ENCODE results near the gene C11orf54. TPM values are rescaled to one million over a fixed set of nuclear protein-coding genes. Genes with fewer than 3 reads are reported as not detected.

Gene C11orf54
- total and polyA plus RNA-seq, 10 of the 15 experiments (the other 5 are each of a cell fraction or from before 2014, with no cell fraction given): 15.1 to 32.3 (median 26.8) TPM

GRCh38 chr11:93735627-93736026, 5.8 kb upstream of the C11orf54 start:
- H3K27ac ChIP-seq (ENCODE audit: control insufficient read depth, insufficient read depth): no peak overlapping the region
- ChIA-PET CTCF (interaction anchor here (0.5 to 1.8 kb wide), 3 partner anchors 10 to 785 kb away, joined by 3 to 5 read pairs (median 4); partner anchors contain the start of gene MED17), POLR2A (interaction anchor here (1.0 to 1.4 kb wide), 3 partner anchors 11 to 74 kb away, joined by 3 to 4 read pairs (median 3); partner anchors contain the start of gene CEP295), RAD21 (ENCODE audit: unreplicated experiment) (interaction anchor here (1.1 to 4.5 kb wide), 2 partner anchors 9 to 48 kb away, joined by 4 to 15 read pairs; partner anchors contain the start of gene MED17), SMC1A (ENCODE audit: uncharacterized antibody, unreplicated experiment) (interaction anchor here (0.7 to 7.8 kb wide), 9 partner anchors 9 to 60 kb away, joined by 3 to 74 read pairs (median 4); partner anchors contain the start of gene MED17)
- WGBS (ENCODE audit: insufficient coverage, insufficient replicate concordance, low lambda C conversion rate, missing lambda C conversion rate): 6% methylated on average over 1 of the region's 1 CpG
- peaks cover 9 to 37% of the 10 kb centered on the region in 2 experiments for H3K36me3 ChIP-seq (ENCODE audit: control insufficient read depth in 2 of 2, insufficient read depth in 2 of 2, low read length in 1 of 2)
- intact Hi-C loops (cut with micrococcal nuclease; ENCODE audit: unreplicated experiment) (no loop called here), in situ Hi-C loops (cut with MboI) (no loop called here)
- ATAC-seq: no peak
- H3K27me3 ChIP-seq (replicated peaks in 1 of 2; ENCODE audit: control insufficient read depth in 2 of 2, insufficient read depth in 2 of 2, low read length in 1 of 2): no peaks in the 10 kb centered on the region
- no peak overlapping the region for H3K9ac ChIP-seq (ENCODE audit: control insufficient read depth, insufficient read depth, low read length)
- H4K20me1 ChIP-seq (ENCODE audit: control insufficient read depth, insufficient read depth): no peaks in the 10 kb centered on the region
- no peak for DNase-seq (ENCODE audit: low read depth, low spot score)
- no peak overlapping the region for H2AFZ ChIP-seq (ENCODE audit: control insufficient read depth, low read depth, low read length)
- FAIRE-seq: no peak
- H3K9me3 ChIP-seq (replicated peaks; ENCODE audit: control insufficient read depth, insufficient read depth, low read length): no peaks in the 10 kb centered on the region
- H3K4me3 ChIP-seq: peak overlapping the region; percentile 76
- TF ChIP-seq CREB1 (IDR thresholded peaks at IDR 0.05; ENCODE audit: low read depth) (no peak), EP300 (IDR thresholded peaks at IDR 0.05; ENCODE audit: borderline replicate concordance in 1 of 2, control insufficient read depth in 1 of 2, low read depth in 2 of 2, low read length in 2 of 2) (no peak), POLR2AphosphoS5 (IDR thresholded peaks at IDR 0.05; ENCODE audit: low read length) (0 out of 2 replicates have a peak, but pooled peaks have one; percentile 3), PAX5 (IDR thresholded peaks at IDR 0.05; ENCODE audit: borderline replicate concordance, low read depth, low read length) (no peak), E2F8 (IDR thresholded peaks at IDR 0.05; ENCODE audit: low read depth, partially characterized antibody) (no peak), TCF12 (IDR thresholded peaks at IDR 0.05; ENCODE audit: low read depth, low read length) (no peak)
- TF ChIP-seq, protein P1, sequence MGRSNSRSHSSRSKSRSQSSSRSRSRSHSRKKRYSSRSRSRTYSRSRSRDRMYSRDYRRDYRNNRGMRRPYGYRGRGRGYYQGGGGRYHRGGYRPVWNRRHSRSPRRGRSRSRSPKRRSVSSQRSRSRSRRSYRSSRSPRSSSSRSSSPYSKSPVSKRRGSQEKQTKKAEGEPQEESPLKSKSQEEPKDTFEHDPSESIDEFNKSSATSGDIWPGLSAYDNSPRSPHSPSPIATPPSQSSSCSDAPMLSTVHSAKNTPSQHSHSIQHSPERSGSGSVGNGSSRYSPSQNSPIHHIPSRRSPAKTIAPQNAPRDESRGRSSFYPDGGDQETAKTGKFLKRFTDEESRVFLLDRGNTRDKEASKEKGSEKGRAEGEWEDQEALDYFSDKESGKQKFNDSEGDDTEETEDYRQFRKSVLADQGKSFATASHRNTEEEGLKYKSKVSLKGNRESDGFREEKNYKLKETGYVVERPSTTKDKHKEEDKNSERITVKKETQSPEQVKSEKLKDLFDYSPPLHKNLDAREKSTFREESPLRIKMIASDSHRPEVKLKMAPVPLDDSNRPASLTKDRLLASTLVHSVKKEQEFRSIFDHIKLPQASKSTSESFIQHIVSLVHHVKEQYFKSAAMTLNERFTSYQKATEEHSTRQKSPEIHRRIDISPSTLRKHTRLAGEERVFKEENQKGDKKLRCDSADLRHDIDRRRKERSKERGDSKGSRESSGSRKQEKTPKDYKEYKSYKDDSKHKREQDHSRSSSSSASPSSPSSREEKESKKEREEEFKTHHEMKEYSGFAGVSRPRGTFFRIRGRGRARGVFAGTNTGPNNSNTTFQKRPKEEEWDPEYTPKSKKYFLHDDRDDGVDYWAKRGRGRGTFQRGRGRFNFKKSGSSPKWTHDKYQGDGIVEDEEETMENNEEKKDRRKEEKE (IDR thresholded peaks at IDR 0.05): no peak
- H3K4me2 ChIP-seq (ENCODE audit: control insufficient read depth, insufficient read depth): no peak overlapping the region
- H3K79me2 ChIP-seq (ENCODE audit: control insufficient read depth, insufficient read depth, low read length): peaks cover 76% of the 10 kb centered on the region
- no peaks in the 10 kb centered on the region; the same call in none of the 2 replicates for H3K4me1 ChIP-seq (ENCODE audit: control insufficient read depth, insufficient read depth, low read length)
- no TSS peak for BruUV-seq (replicated peaks)
